NCI-H345 (cell line): ENCODE results near the gene VWA5B1.
A peak's percentile ranks its signal among the peaks of the same experiment; 100 is the strongest.

Experiments
- DNase-seq: peaks from one replicate; lab custom pipeline; 2025; lab: John Stamatoyannopoulos, UW

VWA5B1 gene

DNA sequence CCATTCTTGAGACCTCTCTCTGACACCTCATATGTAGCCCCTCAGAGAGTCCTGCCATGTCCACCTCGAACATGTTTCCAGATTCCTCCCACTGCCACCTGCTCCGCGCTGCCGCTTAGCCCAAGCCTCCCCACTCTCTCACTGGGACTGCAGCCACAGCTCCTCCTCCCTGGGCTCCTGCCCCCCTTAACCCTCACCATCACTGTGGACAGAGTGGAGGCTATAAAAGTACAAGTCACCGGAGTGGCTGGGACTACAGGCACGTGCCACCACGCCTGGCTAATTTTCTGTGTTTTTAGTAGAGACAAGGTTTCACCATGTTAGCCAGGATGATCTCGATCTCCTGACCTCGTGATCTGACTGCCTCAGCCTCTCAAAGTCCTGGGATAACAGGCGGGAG, 77.0 kb downstream of the VWA5B1 start:
- no peak for DNase-seq

DNA sequence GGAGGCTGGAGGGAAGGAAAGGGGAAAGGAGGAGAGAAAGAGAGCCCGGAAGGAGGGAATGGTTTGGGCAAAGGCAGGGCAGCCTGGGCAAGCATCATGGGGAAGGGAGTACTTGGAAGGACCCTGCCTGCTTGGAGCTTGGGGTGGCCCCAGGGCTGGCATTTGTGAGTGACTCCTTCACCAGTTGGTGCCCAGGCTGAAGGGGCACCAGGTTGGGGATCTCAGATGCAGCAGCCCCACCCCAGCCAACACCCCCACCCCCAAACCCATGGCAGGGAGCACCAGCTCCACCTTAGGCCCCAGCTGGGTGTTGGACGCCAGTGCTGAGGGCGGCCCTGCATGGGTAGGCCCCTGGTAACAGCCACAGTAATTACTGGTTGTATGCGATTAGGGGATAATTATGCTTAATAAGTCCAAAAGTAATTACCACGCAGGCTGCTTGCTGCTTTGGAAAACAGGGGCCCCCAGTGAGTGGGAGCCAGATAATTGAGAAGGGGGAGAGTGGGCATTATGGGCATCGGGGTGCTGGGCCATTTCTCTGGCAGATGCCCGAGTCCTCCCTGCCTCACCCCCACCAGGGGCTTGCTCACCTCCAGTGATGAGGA, 78.3 kb downstream of the VWA5B1 start:
- DNase-seq = no peak

DNA sequence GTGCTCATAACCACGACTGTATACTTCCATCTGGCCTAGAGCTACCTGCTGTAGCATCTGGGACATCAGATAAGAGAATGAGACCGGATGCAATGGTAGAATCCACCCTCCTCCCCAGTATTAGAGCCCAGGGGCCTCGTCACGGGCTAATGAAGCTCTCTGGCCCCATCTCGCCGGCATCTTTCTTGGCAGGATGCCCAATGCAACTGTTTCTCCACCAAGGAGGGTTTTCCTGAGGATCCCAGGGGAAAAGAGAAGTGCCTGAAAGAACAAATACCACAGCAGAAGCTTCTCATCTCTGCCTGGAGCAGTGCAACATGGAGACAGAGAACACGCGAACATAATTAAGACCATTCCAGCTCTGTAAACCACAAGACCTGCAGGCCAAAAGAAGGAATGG, 80.0 kb downstream of the VWA5B1 start:
- DNase-seq = peak; percentile 17

DNA sequence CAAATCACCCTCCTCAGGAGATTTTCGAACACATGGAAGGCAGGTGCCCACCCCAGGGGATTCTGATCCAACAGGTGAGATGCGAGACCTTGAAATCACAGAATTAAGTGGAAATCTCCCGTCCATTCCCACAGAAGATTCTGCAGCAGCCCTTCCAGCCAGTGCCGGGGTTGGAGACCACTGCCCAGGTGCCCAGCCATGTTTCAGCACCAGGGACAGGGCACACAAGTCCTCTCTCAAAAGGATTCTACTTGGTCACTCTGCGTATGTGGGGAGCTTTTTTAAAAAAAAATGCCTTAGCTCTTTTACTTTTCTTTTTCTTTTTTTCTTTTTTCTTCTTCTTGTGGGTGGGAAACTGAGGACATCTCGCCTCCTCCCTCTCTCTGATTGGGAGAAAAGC, 80.7 kb downstream of the VWA5B1 start:
- DNase-seq = no peak

DNA sequence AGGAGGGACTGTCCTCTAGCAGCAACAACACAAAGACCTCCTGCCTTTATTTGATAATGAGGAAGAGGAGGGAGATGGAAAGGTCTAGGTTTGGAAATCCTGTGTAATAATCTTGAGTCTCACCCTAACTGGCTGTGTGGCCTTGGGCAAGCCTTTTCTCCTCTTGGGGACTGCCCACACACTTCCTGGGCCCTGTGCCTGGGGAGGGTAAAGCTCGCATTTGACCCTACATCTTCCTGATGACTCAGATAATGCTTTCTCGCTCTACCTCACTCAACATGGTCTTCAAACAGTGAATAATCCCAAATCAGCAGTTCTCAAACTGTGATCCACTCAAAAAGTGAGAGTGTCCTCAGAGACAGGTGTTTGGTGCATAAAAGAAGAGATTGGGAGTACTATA, 81.2 kb downstream of the VWA5B1 start:
- DNase-seq = no peak

DNA sequence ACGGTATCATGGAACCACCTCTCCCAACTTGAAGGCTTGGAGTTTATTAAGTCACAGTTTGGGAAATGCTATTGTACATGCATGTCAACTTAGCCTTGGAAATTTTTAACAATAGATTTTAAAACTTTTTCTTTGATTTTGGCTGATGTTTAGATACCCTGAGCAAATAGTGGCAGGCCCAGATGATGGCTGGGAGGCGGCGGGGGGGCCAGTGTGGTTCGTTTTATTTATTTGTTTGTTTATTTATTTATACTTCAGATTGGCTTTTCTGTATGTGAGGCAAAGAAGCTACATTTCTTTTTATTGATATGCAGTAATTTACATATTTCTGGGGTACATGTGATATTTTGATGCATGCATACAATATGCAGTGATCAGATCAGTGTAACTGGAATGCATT, 82.0 kb downstream of the VWA5B1 start:
- DNase-seq = no peak

DNA sequence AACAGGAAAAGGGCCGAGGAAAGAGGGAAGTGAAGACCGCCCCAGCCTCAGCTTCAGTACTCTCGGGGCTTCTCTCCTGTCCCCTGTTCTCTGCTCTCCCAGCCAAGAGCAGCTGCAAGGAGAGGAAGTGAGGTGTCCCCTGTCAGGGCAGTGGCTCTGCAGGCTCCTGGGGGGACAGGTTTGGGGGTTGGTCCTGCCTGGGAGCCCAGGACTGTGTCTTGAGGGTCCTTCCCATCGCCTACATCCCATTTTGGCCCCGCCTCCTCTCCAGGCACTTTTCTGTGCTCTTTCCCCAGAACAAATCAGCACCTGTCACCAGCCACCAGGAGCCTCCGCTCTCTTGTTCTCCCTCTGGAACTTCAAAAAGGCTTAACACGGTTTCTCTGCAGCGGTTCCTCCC, 82.6 kb downstream of the VWA5B1 start:
- no peak for DNase-seq

DNA sequence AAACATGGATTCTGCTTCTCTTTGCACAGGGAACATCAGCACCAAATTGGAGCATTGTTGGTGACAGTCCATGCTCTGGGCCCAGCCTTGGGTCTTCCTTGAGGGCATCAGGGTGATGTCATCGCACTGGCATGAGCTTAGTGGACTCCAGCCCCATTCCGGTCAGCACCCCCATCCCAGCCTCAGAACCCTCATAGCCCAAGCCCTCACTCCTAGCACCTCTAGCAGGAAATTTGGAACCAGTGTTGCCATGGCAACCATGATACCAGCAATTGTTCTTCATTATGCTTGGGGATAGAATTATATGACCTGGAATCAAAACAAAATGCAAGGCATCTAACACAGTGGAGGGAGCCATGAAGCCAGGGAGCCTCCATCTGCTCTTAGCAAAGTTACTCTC, 83.1 kb downstream of the VWA5B1 start:
- DNase-seq = no peak

DNA sequence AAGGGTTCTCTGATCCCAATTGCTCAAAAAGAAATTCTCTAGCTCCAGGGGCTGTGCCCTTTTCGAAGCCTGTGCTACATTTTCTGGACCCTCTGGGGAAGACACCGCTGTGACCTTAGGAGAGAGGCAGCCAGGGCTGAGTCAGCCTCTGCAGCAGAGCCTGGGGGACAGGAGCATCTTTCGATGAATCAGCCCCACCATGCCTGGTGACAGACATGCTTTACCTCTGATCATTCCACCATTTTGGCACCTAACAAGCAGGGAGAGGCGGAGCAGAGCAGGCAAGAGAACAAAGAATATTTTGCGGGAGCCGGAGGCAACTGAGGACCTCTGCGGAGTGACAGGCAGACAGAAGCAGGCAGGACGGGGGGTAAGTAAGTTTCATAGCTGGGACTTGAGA, 84.9 kb downstream of the VWA5B1 start:
- DNase-seq = no peak

DNA sequence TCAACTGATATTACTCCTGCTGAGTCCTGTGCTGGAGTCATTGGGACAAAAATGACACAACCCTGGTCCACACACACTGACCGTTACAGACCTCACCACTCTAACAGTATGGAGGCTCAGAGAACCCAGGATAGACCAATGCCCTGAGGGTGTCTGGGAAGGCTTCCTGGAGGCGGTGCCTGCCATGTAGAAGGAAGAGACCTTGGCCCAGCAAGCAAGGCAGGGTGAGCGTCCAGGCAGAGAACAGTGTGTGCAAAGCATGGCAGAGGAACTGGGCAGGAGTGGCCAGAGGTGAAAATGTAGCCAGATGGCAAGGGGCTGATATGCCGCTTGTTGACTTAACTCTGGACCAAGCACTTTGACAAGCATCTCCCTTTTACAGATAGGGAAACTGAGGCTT, 85.5 kb downstream of the VWA5B1 start:
- DNase-seq = no peak

DNA sequence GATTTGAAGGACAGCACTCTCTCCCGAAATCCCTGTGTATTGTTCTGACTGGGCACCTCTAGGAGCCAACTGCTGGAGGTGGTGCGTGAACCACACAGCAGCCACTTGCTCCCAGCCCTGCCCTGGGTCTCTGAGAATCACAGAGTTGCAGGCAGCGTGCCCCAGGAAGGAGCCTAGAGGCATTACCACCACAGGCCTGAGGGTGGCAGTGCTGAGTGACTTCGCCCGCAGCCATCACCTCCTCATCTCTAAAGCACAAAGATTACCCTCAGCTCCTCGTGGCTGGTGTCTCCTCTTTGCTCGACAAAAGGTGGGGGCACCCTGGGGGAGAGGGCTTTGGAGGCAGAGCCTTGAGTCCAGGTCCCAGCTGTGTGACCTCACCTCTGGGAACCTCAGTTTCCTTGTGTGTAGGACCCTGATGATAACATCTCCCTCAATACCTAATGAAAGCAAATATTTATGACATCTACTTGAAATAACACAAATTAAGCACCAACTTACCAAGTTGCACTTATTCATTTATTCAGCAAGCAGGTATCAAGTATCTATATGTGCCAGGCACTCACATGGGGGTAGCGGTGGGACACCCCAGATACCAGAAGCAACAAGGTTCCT, 86.3 kb downstream of the VWA5B1 start:
- DNase-seq = peak; percentile 36

DNA sequence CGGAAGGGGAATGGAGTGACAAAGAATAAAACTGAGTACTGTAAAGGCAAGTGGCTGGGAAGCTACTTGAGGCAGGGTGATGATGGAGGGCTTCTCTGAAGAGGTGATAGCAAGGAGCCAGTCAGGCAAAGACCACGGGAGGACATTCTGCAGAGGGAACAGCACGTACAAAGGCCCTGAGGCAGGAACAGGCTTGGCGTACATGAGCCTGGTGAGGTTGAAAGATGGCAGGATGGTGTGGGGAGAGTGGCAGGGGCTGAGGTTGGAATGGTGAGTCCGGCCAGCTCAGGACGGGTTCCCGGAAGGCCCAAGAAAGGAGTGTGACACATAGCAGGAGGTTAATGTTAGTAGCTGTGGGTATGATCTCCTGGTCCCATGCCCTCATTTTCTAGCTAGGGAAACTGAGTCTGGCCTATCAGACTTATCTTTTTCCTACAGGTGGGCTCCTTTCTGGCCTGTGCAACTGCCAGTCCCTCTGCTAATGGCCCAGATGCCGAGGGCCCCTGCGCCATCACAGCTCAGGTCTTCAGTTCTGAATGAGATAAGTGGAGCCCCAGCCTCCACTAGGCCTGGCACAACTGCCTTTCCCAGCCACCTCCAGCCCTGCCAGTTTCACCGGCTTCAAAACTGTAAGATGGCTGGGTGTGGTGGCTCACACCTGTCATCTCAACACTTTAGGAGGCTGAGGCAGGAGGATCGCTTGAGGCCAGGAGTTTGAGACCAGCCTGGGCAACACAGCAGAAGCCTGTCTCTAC, 87.0 kb downstream of the VWA5B1 start:
- no peak for DNase-seq

DNA sequence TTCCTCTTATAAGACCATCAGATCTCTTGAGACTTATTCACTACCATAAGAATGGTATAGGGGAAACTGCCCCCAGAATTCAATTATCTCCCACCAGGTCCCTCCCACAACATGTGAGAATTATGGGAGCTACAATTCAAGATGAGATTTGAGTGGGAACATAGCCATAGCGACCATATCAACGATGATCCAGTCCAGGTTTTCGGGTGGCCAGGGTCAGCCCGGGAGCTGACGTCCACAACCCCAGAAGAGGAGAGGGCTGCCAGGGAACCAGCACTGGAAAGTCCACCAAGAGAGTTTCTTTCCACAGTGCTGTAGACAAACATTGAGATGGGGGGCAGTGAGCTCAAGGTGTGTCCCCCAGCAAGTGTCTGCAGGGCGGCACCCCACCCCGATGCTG, 88.4 kb downstream of the VWA5B1 start:
- no peak for DNase-seq

DNA sequence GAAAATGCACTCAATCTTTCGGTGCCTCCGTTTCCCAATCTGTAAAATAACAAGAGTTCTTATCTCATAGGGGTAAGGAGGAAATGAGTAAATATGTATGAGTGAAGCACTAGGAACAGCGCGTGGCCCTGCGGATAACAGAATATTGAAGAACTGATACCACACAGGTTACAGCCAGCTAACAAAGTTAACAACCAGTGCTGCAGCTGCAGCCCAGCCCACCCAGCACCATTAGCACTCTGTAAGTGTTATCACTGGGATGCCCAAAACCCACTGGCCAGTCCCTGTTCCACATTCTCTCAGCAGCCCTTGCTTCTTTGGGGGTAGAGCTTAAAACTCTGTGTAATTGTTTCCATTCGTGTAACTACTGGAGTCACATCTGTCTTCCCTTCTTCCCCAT, 89.5 kb downstream of the VWA5B1 start:
- no peak for DNase-seq

DNA sequence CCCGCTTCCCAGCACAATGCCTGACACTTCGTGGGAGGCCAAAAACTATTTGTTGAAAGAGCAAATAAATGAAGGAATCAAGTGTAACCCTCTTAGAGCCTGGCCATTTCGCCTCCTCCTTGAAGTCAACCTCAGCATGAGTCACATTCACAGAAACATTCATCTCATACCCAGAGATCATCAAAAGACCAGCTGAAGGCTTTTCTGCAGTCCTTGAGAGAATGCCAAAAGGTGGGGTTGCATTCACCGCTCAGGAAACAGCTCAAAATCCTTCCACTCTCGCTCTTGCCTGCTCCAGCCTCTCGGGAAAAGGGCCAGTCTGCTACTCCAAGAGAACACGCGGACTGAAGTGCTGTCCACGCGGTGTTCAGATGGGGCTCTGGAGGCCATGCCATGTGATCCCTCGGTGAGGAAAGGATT, 90.0 kb downstream of the VWA5B1 start:
- DNase-seq = no peak

DNA sequence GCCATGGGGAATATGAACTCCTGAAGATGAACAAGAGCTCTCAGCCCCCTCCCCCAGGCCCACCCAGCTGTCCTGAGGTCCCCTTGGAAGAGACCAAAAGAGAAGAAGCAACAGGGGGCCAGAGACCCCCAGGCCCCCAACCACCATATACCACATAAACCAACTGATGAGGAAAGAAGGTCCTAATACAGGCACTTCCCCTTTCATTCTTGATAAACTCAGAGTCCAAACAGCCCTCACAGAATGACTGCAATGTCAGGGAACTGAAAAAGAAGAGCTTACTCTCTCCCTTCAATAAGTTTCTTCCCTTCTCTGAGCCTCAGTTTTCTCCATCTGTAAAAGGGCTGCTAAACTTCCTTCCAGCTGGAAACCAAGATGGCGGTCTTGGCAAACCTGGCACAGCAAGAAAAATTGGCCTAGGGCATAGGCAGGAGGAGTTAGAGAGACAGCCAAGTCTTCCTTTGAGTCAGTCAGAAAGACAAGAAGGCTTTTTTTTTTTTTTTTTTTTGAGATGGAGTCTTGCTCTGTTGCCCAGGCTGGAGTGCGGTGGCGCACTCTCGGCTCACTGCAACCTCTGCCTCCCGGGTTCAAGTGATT, 90.5 kb downstream of the VWA5B1 start:
- DNase-seq = no peak

DNA sequence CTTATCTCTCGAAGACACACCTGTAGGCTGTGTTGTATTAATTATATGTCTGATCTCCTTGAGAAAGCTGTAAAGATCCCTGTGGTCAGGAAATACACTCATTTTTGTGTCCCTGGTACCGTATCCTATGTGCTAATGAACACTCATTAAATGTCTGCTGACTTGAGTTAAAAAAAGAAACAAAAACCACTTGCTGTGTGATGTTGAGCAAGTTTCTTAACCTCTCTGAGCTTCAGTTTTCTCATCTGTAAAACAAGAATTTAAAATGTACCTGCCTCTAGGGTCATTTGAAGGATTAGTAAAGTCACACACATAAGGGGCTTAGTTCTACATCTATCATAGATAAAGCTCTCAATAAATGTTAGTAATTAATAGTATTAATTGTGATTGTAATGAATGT, 91.3 kb downstream of the VWA5B1 start:
- DNase-seq = no peak

DNA sequence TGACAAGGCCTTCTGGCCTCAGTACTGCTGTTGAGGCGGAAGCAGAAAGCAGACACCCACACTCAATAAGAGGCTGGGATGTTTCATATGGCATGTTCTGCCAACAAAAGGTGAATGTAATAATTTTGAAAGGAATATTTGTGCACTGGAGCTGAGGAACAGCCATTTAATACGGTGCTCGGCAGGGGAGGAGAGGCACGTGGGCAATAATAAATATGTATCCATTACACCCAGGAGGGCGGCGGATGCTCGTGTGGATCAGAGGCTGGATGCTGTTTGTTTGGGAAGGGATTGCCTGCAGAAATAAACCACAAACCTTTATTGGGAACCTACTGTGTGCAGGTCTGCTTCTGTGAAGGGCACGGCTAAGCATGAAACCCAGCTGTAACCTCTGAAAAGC, 92.0 kb downstream of the VWA5B1 start:
- no peak for DNase-seq

DNA sequence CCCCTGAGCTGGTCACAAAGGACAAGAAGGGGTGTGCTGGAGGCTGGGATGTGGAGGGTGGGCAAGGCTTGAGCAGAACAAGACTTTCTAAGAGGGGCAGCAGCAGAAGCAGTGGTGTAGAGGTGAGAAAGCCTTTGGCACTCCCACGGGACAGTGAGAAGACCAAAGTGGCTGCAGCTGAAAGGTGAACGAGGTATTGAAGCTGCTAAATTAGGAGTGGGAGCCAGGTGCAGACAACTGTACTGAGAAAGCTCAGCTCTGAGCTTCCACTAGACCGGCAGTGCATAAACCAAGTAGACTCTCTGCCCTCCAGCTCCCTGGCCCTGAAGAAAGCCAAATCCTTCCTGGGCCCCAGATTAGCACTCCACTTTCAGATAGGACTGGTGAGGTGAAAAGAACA, 93.0 kb downstream of the VWA5B1 start:
- DNase-seq = no peak

DNA sequence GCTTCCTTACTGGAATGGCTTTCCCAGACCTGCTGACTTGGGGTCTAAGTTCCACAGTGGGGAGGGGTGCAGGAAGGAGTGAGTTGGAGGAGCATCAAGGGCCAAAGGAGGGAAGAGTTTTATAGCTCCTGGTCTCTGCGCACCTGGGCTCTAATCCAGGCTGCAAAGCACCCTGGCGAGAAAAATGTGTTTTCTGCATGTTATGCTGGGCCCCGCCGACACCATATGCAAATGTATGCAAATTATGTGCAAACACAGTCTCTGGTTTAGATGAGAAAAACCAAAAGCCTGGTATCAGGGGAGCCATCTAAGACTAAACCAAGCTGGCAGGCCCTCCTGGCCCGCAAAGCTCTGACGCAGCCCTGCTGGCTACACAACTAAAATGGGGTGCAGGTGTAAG, 95.0 kb downstream of the VWA5B1 start:
- DNase-seq = no peak

DNA sequence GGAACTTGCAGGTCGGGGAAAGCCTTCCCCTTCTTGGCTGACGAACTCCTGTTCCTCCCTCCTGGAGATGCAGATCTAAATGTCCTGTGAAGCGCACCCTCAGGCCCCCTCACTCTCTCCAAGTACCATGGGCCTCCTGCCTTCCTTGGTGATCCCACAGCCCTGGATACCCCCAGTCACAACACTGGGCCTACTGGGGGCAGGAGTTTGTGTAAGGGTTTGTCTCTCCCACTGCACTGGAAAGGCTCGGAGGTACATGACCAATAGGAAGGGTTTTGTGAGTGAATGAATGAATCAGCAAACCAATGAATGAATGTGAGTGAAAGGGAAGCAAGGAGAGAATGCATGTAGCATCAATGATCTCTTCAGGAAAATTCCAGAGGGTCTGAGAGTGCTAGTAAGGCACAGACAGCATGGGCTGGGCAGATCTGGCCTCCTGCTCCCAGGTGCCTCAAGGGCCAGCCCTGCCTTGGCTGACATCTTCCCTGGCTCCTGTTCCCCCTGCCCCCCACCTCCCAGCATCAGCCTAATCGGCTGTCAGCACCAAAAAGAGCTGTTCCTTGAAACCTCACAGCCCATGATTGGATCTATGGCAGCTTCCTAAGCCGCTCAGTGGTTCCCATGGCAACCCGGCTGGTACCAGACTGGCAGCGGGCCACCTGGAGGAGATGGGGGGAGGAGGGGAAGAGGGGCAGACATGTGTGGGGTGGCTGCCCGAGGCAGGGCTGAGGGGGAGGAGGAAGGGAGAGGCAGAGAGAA, 95.8 kb downstream of the VWA5B1 start:
- DNase-seq = peak; percentile 32

DNA sequence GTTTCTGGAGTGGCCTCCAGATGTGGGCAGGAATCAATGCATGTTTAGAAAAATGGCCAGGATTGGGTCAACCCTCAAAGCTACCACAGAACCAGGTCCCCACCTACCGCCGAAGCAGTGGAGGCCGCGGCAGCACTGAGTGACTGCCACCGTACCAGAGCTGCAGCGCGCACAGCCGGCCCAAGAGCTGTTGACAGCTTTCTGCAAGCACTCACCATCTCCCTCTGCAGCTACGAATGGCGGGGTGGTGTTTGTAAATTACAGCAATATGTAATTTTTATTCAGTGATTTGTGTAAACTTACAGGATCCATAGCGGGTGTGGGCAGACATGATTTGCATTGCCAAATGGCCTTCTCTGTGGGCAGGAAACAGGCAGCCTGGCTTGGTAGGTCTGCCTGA, 98.9 kb downstream of the VWA5B1 start:
- no peak for DNase-seq
